ENCODE data around the gene TP53TG5. TPM values are rescaled to one million over a fixed set of nuclear protein-coding genes. Genes with fewer than 3 reads are reported as not detected.

Gene TP53TG5
- total RNA-seq, 1 donor from 2014 or later, result not detected

DNA sequence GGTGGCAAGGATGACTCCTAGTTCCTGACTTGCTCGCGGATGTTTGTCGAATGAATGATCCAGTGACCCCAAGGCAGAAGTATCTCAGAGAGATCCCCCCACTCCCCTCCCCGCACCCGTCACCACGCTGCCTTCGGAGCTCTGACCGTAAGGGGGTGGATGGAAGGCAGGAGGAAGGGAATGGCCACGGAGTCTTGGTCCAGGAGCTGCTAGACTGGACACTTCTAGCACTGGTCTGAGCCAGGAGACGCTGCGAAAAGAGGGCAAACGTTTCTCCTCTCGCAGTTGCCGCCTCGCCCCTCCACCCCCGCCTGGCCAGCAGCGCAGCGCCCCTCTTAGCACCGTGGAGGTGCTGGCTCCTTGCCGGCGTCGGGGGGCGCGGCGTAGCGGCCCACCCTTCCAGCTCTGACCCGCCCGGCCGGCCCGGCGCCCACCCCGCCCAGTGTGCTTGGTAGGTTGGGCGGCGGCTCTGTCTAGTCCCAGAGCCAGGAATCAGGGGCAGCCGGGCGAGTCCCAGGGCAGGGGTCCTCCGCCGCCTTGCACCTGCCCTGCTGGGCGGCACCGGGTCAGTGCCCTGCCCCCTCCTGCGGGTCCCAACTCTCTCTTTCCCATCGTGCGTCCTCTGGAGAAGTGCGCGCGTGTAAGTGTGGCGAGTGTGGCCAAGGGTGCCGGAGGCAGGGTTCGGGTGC lies 27.6 kb upstream of the TP53TG5 start:
- no peak for DNase-seq (ENCODE audit: low spot score)

DNA sequence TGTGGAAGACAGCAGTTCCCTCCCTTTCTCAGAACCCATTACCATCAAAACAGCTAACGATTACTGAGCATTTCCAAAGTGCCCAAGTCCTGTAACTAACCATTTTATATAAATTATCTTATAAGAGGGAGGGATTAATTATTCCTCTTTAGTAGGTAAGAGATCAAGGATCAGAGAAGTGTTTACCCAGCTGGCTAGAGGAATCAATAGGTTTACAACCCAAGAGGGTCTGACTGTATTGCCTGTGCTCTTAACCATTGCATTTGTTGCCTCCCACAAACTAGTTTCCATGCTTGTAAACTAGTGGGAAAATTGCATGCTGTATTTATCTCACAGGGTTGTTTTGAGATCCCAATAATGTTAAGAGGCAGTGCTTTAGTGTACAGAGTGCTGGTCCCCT lies 26.3 kb upstream of the TP53TG5 start:
- no peak for DNase-seq (ENCODE audit: low spot score)

DNA sequence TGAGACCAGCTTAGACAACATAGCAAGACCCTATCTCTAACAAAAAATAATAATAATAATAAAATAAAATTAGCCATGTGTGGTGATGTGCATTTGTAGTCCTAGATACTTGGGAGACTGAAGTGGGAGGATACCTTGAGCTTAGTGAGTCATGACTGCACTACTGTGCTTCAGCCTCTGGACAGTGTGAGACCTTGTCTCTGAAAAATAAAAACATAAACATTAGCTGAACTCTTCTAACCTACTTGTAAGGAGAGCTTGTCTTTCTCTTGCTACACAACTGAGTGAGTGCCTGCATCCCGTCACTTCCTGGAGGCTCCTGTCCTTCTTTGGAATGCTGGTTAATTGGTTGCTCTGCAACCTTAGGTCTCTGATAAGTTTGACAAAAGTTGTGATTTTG lies 24.8 kb upstream of the TP53TG5 start:
- no peak for DNase-seq (ENCODE audit: low spot score)

DNA sequence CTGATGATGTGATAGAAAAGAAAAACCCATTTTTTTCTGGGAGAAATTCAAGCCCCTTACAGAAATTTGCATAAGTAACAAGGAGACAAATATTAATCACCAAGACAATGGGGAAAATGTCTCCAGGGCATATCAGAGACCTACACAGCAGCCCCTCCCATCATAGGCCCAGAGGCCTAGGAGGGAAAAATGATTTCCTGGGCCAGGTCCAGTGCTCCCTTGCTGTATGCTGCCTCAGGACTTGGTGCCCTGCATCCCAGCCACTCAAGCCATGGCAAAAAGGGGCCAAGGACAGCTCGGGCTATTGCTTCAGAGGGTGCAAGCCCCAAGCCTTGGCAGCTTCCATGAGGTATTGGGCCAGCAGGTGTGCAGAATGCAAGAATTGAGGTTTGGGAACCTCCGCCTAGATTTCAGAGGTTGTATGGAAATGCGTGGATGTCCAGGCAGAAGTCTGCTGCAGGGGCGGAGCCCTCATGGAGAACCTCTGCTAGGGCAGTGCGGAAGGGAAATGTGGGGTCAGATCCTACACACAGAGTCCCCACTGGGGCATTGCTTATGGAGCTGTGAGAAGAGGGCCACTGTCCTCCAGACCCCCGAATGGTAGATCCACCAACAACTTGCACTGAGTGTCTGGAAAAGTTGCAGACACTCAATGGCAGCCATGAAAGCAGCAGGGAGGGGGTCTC lies 22.4 kb upstream of the TP53TG5 start:
- no peak for DNase-seq (ENCODE audit: low spot score)

DNA sequence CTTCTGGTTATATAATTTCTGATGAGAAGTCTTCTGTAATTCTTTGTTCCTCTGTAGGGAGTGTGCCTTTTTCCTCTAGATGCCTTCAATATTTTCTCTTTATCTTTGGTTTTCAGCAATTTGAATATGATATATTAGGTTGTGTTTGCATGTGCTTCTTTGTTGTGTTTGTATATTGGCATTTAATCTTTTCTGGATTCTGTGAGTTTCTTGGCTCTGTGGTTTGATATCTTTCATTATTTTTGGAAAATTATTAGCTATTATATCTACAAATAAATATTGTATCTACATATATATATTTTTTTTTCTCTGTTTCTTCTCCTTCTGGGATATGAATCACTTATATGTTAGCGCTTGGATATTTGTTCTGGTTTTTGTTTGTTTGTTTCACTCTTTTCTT lies 20.9 kb upstream of the TP53TG5 start:
- DNase-seq (ENCODE audit: low spot score), result no peak

DNA sequence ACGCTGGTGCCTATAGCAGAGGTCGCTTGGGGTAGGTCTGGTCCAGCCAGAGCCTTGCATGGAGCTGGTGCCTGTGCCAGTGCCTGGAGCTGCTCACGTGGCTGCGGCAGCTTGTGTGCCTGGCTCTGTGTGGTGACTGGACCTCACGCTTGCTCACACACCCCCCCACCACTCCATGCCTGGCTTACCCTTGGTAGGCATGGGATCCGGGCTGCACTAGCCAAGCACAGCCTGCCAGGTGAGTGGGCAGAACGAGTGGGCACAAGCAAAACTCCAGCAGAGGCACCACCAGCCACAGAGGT lies 16.9 kb upstream of the TP53TG5 start:
- no peak for DNase-seq (ENCODE audit: low spot score)

DNA sequence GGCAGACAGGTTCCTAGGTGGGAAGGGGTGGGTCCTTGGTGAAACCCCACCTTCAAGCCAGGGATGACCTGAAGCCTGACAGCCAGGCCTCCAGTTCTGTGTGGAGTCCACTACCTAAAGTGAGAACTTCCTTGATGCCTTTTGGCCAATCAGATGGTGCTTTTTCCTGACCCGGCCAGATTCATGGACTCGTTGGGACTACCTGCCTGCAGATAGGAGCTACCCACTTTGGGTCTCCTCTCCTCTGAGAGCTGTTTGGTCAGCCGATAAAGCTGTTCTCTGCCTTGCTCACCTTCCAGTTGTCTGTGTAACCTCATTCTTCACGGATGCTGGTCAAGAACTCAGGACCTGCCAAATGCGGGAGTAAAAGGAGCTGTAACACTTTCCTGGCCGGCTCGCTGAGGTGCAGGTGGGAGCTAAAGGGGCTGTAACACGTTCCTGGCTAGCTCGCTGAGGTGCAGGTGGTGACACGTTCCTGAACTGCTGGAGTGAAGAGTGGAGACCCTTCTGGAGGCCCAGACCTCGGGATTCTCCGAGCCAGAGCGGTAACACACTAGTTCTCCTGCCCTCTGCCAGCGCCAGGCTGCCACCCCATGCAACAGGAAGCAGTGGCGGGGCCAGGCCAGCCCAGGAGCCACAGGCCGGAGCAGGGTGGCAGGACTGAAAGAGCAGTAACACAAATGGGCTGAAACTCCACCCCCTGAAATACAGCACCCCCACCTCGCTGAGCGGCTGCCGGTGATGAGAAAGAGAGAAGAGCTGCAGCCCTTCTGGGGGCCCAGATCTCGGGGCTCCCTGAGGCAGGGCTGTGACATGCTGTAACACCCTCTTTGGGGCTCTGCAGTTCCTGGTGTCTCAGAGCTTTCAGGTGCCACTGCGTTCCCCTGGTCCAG lies 16.3 kb upstream of the TP53TG5 start:
- DNase-seq (ENCODE audit: low spot score), result no peak

DNA sequence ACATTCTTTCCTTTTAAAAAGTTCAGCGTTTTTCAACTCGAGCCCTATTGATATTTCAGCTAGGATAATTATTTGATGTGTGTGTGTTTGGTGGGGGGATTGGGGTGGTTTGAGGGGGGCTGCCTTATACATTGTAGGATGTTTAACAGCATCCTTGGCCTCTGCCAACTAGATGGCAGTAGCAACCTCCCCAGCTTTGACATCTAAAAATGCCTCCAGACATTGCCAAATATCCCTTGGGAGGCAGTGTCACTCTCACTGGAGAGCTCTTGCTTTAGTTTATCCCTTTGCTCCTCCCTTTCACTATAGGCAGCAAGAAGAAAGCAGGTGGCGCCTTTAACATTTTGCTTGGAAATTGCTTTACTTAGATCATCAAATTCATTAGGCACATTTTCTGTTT lies 14.6 kb upstream of the TP53TG5 start:
- DNase-seq (ENCODE audit: low spot score), result no peak

DNA sequence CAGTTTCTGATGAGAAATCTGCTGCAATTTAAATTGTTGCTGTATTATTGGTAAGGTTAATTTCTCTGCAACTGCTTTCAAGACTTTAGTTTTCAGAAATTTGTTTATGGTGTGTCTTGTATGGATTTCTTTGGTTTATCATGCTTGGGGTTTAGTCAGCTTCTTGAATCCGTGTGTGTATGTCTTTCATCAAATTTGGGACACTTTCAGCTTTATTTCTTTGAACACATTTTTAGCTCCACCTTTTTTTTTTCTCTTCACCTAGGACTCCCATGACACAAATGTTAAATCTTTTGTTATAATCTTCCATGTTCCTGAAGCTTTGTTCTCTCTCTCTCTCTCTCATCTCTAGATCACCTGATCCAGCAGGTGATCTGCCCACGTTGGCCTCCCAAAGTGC lies 13.4 kb upstream of the TP53TG5 start:
- no peak for DNase-seq (ENCODE audit: low spot score)

DNA sequence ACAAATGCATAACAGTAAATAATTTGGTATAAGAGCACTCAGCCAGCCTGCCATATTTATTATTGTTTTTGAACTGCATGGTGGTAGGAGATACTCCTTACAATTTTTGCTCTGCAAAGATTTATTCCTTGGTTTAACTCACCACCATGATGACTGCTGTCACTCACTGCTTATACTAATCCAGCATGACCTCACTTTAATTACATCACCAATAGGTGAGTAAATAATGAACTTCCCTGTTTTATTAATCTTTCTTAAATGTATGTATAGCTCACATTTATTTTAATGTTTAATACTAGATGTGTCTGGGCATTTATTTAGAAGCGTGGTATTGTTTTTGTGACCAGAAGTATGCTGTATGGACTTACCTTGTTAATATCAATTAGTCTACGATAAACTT lies 12.8 kb upstream of the TP53TG5 start:
- DNase-seq (ENCODE audit: low spot score), result no peak

DNA sequence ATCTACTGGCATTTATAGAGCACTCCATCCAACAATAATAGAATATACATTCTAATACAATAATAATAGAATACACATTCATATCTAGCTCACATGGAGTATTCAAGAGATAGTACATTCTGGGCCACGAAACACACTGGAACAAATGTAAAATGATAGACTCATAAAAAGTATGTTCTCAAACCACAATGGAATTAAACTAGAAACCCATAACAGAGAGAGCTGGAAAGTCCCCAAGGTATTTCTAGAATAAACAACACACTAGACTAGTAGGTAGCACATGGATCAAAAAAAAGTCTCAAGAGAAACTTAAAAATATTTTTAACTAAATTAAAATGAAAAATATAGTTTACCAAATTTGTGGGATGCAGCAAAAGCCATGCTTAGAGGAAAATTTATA lies 9.1 kb upstream of the TP53TG5 start:
- DNase-seq (ENCODE audit: low spot score), result no peak

DNA sequence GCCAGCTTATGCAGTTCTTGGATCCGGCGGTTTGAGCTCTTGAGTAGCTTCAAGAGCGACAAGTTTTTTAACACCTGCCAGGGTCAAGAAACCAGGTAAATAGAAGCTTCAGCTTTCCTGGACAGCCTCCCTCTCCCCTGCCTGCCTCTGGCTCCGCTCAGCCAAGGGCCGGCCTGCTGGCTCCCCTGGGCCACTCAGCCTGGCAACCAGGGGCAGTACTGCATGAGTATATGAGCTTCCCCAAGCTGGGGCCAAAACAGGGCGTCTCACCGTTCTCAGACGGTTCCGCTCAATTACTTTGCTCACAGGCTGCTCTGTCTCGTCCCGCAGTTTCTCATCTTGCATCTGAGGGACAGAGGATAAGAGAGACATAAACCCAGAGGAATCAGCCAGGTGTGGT lies 856 bp downstream of the TP53TG5 start:
- no peak for DNase-seq (ENCODE audit: low spot score)

DNA sequence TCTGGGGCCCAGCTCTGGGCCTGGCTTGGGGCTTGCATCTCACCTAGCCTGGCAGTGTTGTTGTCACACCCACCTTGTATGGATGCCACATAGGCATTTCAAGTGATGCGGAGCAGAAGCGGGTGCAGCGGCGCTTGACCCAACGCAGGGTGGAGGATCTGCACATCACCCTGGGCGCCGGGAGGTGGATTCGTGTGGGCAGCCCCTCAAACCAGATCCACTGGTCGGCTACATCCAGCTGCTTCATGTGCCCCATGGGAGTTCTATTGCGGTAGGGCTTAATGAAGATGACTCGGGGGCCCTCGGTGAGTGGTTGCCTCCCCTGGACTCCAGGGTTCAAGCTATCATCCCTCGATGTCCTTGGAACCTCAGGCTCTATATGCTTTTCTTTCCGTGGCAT lies 3.2 kb downstream of the TP53TG5 start:
- no peak for DNase-seq (ENCODE audit: low spot score)

DNA sequence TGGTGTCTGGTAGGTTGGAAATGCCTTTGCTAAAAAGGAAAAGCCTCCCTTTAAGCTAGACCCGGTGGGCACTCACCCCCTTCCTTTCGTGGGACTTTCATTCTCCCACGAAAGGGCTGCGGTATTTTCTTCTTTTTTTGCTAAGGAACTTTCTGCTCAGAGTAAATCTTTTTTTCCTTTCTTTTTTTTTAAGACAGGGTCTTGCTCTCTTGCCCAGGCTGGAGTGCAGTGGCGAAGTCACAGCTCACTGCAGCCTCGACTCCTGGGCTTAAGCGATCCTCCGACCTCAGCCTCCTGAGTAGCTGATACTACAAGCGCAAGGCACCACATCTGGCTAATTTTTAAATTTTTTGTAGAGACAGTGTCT lies 4.0 kb downstream of the TP53TG5 start:
- DNase-seq (ENCODE audit: low spot score), result no peak

DNA sequence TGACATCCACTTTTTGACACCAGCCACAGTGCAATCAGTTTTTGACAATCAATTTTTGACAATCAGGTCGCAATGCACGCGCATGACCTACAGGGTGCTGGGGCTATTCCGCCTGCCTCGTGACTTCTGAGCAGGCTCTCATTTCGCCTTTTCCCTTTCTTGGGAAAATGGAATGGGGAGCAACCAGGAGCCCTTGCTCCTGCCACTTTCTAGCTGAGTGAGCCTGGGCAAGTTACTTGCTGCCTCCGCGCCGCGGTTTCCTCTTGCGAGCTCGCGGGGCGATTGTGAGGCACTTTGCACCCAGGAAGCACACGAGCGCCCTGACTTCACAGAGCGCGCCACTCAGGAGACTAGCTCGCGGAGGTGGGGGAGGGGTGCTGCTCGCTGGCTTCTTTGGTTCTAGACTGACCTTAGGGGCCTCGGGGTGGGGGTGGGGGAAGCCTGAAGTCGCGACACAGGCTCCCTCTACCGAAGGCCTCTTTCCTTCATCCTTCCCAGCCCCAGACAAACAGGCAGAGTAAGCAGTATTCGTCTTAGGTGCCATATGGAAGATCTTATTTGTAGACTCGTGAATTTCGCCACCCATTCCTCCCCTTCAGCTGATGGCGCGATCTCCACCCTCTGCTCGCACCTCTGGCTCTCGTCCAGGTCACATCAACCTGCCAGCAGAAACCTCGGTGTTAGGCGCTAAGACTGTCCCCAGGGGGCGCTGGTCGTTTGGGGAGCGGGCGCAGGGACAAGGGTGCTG lies 4.6 kb downstream of the TP53TG5 start:
- DNase-seq (ENCODE audit: low spot score), result peak; percentile 87

DNA sequence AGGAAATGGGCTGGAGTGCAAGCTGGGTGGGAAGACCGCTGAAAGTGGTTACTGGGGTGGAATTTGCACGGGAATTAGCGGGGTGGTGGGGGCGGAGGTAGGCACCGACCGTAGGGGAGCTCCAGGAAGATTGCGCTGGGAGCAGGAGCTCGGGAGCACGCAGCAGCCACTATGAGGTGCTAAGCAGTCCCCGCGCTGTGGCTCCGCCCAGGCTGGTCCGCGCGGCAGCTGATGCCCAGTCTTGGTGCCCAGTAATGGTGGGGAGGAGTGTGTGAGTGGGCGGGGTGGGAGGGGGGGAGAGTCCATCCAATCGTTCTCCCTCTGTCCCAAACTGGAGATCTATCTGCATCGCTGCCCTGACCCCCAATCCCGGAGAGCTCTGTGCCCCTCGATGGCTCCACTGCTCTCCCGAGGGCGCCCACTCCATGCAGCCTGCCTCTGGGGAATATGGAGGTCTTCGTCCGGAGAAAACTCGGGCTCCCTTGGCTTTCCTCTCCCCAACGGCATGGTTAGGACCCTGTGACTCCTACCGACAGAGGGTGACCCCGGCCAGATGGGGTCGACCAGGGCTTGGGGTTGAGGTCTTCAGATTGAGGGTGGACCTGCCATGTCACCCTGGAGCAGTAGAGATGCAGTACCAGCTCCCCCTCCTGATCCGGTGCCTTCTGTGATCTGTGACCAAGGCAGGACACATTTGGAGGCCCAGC lies 5.3 kb downstream of the TP53TG5 start:
- peak; percentile 36 for DNase-seq (ENCODE audit: low spot score)

DNA sequence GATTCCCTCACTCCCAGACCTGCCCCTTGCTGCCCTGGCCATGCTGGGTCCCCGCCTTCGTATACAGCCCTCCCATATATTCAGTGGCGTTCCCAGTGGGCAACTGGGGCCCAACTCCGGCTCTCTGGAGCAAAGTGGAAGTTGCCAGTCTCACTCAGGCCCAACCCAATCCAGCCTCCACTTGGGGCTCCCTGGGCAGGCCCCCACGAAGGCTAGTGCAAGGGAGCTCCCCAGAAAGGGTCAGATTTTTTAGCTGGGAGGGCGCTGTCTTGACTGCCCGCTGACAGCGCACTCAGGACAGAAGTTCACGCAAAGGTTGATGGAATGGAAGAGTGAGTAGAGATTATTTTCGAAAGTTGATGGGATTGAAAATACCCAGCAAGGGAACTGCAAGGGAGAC lies 5.9 kb downstream of the TP53TG5 start:
- DNase-seq (ENCODE audit: low spot score), result no peak

DNA sequence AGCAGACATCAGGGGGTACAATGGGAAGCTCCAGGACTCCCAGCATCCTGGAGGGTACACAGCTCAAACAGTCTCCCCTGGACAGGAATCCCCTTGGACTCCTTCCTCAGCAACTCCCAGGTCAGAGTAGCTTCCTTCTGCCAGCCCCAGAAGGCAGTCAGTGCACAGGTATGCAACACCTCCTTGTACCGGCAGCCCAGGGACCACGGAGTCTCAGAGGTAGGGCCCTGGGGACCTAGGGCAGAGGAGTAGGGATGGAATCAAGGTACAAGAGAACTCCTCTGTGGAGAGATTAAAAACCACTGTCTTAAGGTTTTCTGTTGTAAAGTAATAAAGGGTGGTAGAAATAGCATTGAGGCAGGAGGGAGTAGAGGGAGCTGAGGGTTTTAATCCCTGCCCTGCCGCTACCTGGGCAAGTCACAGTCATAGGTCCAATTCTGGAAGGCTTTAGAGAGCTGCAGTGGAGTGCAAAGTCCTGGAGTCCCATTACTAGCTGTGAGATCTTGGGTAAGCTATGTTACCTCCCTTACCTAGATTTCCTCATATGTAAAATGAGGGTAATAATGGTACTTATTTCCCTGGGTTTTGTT lies 7.5 kb downstream of the TP53TG5 start:
- no peak for DNase-seq (ENCODE audit: low spot score)

DNA sequence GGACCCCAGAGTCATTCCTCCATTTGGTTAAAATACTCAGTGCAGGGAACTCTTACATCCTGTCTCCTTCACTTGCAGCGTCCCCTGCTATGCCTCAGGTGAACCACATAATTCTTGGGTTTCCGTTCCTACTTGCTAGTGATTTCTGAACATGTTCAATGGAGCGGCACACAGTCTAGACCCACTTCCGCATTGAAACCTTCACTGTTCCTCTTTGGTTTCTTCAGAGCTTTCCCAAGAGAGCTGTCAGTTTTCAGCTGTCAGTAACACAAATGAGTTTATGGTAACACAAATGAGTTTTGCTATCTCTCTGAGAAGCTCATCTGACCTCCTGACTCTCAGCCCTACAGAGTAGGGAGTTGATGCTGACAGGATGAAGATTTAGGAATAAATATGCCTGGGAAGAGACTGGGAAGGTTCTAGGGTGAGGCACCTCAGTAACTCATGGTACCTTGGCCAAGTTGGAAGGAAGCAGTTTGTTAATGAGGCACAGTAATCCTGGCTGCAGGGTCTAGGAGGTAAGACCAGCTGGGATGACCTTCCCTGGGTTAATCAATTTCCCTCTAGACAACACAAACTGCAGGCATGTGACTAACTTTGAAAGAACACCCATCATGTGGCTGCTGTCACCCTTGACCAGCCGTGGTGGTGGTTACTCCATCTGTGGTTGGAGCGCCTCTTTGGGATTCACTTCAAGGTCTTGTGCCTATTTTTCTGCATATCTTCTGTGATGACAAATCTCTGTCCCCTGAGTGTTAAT lies 9.7 kb downstream of the TP53TG5 start:
- DNase-seq (ENCODE audit: low spot score), result no peak

DNA sequence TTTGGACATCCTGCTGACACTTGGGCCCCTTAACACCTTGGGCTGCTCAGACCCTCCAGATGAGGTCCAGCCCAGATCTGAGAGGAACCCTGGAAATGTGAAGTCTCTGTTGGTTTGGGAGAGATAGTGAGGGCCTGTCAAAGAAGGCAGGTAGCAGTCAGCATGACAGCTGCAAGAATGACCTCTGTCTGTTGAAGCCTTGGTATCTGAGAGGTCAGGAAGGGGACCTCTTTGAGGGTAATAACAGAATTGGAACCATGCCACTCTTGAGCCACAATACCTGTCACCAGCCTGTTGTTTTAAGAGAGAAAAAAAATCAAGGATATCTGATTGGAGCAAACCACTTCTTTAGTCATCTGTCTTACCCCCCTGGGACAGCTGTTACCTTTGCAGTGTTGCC lies 11.0 kb downstream of the TP53TG5 start:
- no peak for DNase-seq (ENCODE audit: low spot score)

DNA sequence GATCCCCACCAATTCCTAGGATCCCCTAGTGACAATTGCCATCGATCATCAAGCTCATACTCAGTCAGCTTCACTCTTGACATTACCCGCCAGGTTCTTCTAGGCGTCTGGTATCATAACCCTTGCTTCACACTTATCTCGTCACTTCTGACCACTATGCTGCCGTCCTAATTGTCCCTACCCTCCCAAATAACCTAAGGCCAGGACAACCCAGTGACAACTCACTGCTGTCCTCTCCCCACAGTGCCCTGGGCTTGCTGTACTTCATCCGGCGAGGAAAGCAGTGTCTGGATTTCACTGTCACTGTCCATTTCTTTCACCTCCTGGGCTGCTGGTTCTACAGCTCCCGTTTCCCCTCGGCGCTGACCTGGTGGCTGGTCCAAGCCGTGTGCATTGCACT lies 11.5 kb downstream of the TP53TG5 start:
- no peak for DNase-seq (ENCODE audit: low spot score)
